ENCODE results near the gene SLC25A25.
"Not testable (repeated sequence)": the region's sequence is repeated elsewhere in the genome, so short reads cannot be mapped to it uniquely, and the experiment has no call there.

Gene SLC25A25

DNA sequence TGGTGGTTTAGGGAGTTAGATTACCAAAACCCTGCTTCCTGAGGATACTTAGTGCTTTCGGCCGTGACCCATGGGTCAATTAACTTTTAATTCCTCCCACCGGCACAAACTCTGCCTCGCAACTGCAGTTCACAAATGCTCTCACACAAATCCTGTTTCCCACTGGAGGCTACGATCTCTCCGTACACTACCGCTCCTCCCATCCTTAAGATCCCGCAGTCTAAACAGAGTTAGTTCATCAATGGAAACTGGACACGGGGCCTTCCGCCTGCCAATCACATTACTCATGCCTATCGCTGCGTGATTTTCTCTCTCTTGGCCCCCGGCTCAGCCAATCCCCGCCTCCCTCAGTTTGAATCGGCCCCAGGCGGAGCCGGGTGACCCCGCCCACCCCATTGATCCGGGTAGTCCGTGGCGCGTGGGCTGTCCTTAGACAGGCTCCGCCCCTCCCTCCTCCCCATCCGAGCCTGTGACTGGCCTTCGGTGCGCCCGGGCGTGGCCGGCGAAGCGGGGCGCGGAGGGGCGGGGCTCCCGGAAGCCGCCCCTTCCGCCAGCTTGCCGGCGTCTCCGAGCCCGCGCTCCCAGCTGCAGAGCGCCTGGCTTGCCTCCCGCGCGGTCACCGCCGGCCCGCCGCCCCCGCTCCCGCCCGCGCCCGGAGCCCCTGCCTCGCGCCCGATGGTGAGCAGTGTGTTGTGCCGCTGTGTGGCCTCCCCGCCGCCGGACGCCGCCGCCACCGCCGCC is at the start of gene SLC25A25:
Gene SLC25A25, plus strand, starts transcription at position 588 of the 741 bp plus-strand sequence. Its CDS starts 88 bp downstream, at position 676.
- in situ Hi-C loops (cut with HindIII; ENCODE audit: low sequenced_read_pairs): no loop called here

DNA sequence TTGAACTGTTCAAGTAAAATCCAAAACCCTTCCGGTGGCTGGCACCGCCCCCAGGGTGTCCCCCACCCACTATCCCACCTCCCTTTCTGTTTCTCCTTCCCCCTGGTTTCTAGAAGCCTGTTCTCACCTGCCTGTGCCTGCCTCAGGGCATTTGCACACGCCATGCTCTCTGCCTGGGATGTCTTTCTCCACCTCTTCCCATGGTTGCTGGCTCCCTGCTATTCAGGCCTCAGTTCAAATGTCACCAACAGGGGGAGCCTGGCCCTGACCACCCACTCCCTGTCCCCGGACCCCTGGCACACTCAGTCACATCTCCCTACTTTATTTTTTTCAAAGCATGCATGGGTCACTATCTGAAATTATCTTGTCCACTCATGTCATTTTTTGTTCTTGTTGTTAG is 47.3 kb upstream of the SLC25A25 start:
- in situ Hi-C loops (cut with HindIII; ENCODE audit: low sequenced_read_pairs): no loop called here

- in situ Hi-C loops (cut with HindIII; ENCODE audit: low sequenced_read_pairs): no loop called here
Observed at GRCh38 chr9:128021098-128021497, 46.9 kb upstream of the SLC25A25 start.

DNA sequence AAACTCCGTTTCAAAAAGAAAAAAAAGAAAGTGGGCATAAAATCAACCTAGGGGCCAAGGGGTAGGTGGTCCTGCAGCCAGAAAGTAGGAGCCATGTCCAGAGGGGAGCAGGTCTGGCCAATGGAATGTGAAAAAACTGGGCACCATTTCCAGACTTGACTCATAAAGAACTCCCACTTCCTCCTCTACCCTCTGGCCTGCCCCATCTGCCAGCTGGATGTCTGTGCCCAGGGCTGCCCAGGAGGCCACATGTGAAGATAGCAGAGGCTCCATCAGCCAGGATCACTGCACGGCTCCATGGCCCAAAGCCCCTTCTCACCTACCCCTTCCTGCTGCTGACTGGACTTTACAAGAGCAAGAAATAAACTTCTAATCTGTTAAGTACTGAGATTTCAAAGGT is 45.1 kb upstream of the SLC25A25 start:
- in situ Hi-C loops (cut with HindIII; ENCODE audit: low sequenced_read_pairs): no loop called here

- in situ Hi-C loops (cut with HindIII; ENCODE audit: low sequenced_read_pairs): not testable (repeated sequence)
Observed at GRCh38 chr9:128023671-128024070, 44.4 kb upstream of the SLC25A25 start.

- in situ Hi-C loops (cut with HindIII; ENCODE audit: low sequenced_read_pairs): no loop called here
Observed at GRCh38 chr9:128024761-128025308, 43.2 kb upstream of the SLC25A25 start.

- in situ Hi-C loops (cut with HindIII; ENCODE audit: low sequenced_read_pairs): no loop called here
Observed at GRCh38 chr9:128025736-128026135, 42.3 kb upstream of the SLC25A25 start.

- in situ Hi-C loops (cut with HindIII; ENCODE audit: low sequenced_read_pairs): no loop called here
Observed at GRCh38 chr9:128026255-128026772, 41.7 kb upstream of the SLC25A25 start.

- in situ Hi-C loops (cut with HindIII; ENCODE audit: low sequenced_read_pairs): no loop called here
Observed at GRCh38 chr9:128026773-128027541, 41.1 kb upstream of the SLC25A25 start.

GRCh38 chr9:128027705-128028104 is 40.3 kb upstream of the SLC25A25 start:
- in situ Hi-C loops (cut with HindIII; ENCODE audit: low sequenced_read_pairs): no loop called here

DNA sequence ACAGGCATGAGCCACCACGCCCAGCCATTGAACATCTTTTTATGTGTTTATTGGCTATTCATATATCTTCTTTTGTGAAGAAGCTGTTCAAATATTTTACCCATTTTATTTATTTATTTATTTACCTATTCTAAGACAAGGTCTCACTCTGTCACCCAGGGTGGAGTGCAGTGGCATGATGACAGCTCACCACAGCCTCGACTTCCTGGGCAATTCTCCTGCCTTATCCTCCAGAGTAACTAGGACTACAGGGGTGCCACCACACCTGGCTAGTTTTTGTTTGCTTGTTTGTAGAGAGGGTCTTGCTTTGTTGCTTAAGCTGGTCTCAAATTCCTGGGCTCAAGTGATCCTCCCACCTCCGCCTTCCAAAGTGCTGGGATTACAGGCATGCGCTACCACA is 34.4 kb upstream of the SLC25A25 start:
- in situ Hi-C loops (cut with HindIII; ENCODE audit: low sequenced_read_pairs): no loop called here

DNA sequence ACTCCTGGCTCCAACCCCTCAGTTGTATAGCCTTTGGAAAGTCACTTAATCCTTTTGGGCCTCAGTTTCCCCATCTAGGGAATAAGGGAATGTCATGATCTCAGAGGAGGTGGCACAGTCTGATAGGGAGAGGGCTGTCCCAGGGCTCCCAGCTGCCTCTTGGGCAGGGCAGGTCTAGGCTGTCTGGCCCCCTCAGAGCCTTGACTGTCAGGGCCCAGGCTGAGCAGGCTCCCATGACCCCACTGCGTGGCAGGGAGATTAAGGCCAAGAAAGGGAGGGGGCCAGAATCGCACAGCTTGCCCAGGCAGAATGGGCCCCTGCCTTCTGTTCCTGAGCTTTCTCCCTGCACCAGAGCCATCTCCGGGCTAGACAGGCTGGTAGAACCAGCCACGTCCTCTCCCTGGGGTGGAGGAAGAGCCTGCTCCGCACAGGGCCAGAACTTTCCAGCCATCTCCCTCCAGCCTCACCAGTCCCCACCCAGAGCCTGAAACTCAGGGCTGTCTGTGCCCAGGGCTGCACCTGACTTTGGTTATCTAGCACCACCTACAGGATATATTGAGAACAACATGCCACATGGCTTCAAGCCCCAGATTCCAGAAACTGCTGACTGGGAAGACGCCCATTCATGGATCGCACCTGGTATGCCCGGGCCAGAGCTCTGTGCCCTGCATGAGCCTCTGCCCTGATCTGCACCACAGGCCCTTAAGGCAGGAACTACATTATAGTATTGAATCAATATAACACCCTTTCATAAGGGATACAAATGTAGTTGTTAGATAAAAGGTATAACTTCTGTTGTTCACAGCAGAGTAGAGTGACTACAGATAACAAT is 33.0 kb upstream of the SLC25A25 start:
- in situ Hi-C loops (cut with HindIII; ENCODE audit: low sequenced_read_pairs): no loop called here

- in situ Hi-C loops (cut with HindIII; ENCODE audit: low sequenced_read_pairs): not testable (repeated sequence)
Observed at GRCh38 chr9:128036522-128036921, 31.5 kb upstream of the SLC25A25 start.

- in situ Hi-C loops (cut with HindIII; ENCODE audit: low sequenced_read_pairs): loop anchor here (5.0 to 10.0 kb wide), 2 partner anchors 58 to 106 kb away; partner anchors contain the start of genes DPM2, EEIG1 and PIP5KL1
Observed at GRCh38 chr9:128040783-128041182, 27.2 kb upstream of the SLC25A25 start.

DNA sequence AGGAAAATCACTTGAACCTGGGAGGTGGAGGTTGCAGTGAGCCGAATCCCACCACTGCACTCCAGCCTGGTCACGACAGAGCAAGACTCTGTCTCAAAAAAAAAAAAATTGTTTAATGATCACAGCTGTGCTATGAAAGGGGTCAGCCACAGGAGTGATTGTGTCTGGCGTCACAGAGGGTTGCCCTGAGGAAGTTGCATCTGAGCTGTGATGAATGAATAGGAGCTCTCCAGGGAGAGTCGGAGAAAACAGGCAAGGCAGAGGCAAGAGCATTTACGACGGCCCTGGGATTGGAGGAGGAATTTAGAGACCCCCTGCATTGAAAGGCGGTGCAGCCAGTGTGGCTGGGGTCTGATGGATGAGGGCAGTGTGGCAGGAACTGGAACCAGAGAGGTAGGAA is 26.0 kb upstream of the SLC25A25 start:
- in situ Hi-C loops (cut with HindIII; ENCODE audit: low sequenced_read_pairs): loop anchor here (5.0 to 10.0 kb wide), 2 partner anchors 60 to 107 kb away; partner anchors contain the start of genes DPM2, EEIG1 and PIP5KL1

DNA sequence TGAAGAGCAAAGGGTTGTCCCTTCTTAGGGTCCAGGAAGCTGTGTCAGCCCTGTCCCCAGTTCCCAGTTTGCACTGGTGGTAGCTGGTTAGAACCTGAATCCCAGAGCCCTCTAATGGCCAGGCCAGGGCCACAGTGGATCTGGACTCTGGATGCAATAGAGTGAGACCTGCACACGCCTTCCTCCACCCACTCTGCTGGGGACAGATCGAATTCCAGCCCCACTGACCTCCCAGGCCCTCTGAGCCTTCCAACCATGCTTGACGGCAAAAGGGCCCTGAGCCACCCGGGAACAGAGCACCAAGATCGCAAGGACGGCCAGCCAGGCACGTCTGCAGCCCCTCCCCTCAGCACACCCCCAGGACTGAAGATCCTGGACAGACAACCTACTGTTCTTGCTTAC is 24.6 kb upstream of the SLC25A25 start:
- in situ Hi-C loops (cut with HindIII; ENCODE audit: low sequenced_read_pairs): loop anchor here (5.0 to 10.0 kb wide), 2 partner anchors 61 to 109 kb away; partner anchors contain the start of genes DPM2, EEIG1 and PIP5KL1

DNA sequence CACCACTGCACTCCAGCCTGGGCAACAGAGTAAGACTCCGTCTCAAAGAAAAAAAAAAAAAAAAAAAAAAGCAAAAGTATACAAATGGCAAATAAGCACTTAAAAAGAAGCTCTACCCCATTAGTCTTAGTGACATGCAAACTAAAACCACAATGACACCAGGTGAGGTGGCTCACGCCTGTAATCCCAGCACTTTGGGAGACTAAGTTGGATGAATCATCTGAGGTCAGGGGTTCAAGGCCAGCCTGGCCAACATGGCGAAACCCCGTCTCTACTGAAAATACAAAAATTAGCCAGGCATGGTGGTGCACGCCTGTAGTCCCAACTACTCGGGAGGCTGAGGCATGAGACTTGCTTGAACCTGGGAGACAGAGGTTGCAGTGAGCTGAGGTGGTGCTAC is 22.6 kb upstream of the SLC25A25 start:
- in situ Hi-C loops (cut with HindIII; ENCODE audit: low sequenced_read_pairs): loop anchor here (10.0 kb wide), 1 partner anchor 111 kb away; the partner anchor contains the start of genes DPM2 and PIP5KL1

GRCh38 chr9:128045831-128046230 is 22.2 kb upstream of the SLC25A25 start:
- in situ Hi-C loops (cut with HindIII; ENCODE audit: low sequenced_read_pairs): loop anchor here (10.0 kb wide), 1 partner anchor 111 kb away; the partner anchor contains the start of genes DPM2 and PIP5KL1

GRCh38 chr9:128047231-128047630 is 20.8 kb upstream of the SLC25A25 start:
- in situ Hi-C loops (cut with HindIII; ENCODE audit: low sequenced_read_pairs): loop anchor here (10.0 kb wide), 1 partner anchor 112 kb away; the partner anchor contains the start of genes DPM2 and PIP5KL1

- in situ Hi-C loops (cut with HindIII; ENCODE audit: low sequenced_read_pairs): loop anchor here (10.0 kb wide), 1 partner anchor 114 kb away; the partner anchor contains the start of genes DPM2 and PIP5KL1
Observed at GRCh38 chr9:128048663-128049062, 19.4 kb upstream of the SLC25A25 start.
